Dermis microvascular lymphatic vessel endothelial cell (primary cell): ENCODE data around the gene ATP6V0A4. TPM values are rescaled to one million over a fixed set of nuclear protein-coding genes. Genes with fewer than 3 reads are reported as not detected.
"Not testable (repeated sequence)": the region's sequence is repeated elsewhere in the genome, so short reads cannot be mapped to it uniquely, and the experiment has no call there.

ENCODE experiments used
- DNase-seq, 2 donors: peaks; one replicate each; pipeline versions ENCODE4 v3.0.0 to v3.0.0-alpha.2; 2010; ENCODE audit warnings: low read depth in 2 of 2
- total RNA-seq: library from RNA; depleted of rRNA; stranded (reverse); fragments of >200 nt; gene quantifications from 2 replicates; pipeline ENCODE4 v1.2.1, GENCODE V29; 2014

The ATP6V0A4 gene
- total RNA-seq, 1 donor from 2014 or later: under 0.01 TPM

- DNase-seq: no peak
Observed at GRCh38 chr7:138700857-138701536, 97.0 kb downstream of the ATP6V0A4 start, which contains the start of gene SVOPL. Gene SVOPL (minus strand): TSS chr7:138701362. CDS start chr7:138679045, 22,317 bp downstream.

- DNase-seq: no peak
Observed at GRCh38 chr7:138699661-138700060, 98.3 kb downstream of the ATP6V0A4 start.

- DNase-seq: no peak
Observed at GRCh38 chr7:138698281-138698680, 99.7 kb downstream of the ATP6V0A4 start.

GRCh38 chr7:138697535-138698182 lies 100.3 kb downstream of the ATP6V0A4 start:
- DNase-seq: no peak

- not testable (repeated sequence) for DNase-seq
Observed at GRCh38 chr7:138695776-138696175, 102.2 kb downstream of the ATP6V0A4 start.

- no peak for DNase-seq
Observed at GRCh38 chr7:138695106-138695505, 102.9 kb downstream of the ATP6V0A4 start.

- no peak for DNase-seq
Observed at GRCh38 chr7:138691178-138691577, 106.8 kb downstream of the ATP6V0A4 start.

- DNase-seq: no peak
Observed at GRCh38 chr7:138690495-138690894, 107.5 kb downstream of the ATP6V0A4 start.

GRCh38 chr7:138688037-138688436 lies 110.0 kb downstream of the ATP6V0A4 start:
- DNase-seq: not testable (repeated sequence)

- no peak for DNase-seq
Observed at GRCh38 chr7:138684340-138684739, 113.7 kb downstream of the ATP6V0A4 start.

GRCh38 chr7:138679793-138680192 lies 118.2 kb downstream of the ATP6V0A4 start:
- no peak for DNase-seq

GRCh38 chr7:138670594-138670993 lies 127.4 kb downstream of the ATP6V0A4 start:
- no peak for DNase-seq

- no peak for DNase-seq
Observed at GRCh38 chr7:138669364-138669763, 128.6 kb downstream of the ATP6V0A4 start.

- no peak for DNase-seq
Observed at GRCh38 chr7:138668946-138669345, 129.1 kb downstream of the ATP6V0A4 start.

GRCh38 chr7:138668229-138668596 lies 129.8 kb downstream of the ATP6V0A4 start:
- no peak for DNase-seq

GRCh38 chr7:138667535-138668228 lies 130.3 kb downstream of the ATP6V0A4 start:
- DNase-seq: no peak

GRCh38 chr7:138666385-138666784 lies 131.6 kb downstream of the ATP6V0A4 start:
- DNase-seq: no peak

- DNase-seq: no peak
Observed at GRCh38 chr7:138665669-138666140, 132.3 kb downstream of the ATP6V0A4 start.

GRCh38 chr7:138665249-138665648 lies 132.7 kb downstream of the ATP6V0A4 start:
- DNase-seq: no peak

- DNase-seq: no peak
Observed at GRCh38 chr7:138663725-138664710, 134.0 kb downstream of the ATP6V0A4 start.

- DNase-seq: no peak
Observed at GRCh38 chr7:138662991-138663320, 135.0 kb downstream of the ATP6V0A4 start.
